Measurements from ENCODE around the gene AQP9.

The AQP9 gene

DNA sequence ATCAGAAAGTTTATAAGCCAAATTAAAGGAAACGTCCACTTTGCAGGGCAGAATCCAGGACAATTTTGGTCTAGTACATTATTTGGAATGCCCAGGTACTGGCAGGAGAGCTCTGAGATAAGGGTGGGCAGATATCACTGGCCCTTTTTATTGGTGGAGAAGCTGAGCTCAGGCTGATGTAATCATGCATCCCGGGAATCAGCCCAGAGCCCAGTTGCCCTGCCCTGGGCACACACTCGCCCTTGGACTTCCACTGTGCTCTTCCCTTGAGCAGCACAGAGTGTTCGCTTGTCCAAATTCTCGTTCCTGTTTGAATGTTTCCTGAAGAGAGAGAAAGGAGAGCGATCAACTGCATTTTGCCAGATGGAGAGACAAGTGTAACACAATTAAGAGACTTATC lies 3.7 kb downstream of the AQP9 start:
- no peak for TF ChIP-seq YY1 (IDR thresholded peaks at IDR 0.05; ENCODE audit: low read depth)
- no peak for TF ChIP-seq CEBPB (IDR thresholded peaks at IDR 0.05)
- TF ChIP-seq RAD21 (IDR thresholded peaks at IDR 0.05; ENCODE audit: low read depth), result no peak

DNA sequence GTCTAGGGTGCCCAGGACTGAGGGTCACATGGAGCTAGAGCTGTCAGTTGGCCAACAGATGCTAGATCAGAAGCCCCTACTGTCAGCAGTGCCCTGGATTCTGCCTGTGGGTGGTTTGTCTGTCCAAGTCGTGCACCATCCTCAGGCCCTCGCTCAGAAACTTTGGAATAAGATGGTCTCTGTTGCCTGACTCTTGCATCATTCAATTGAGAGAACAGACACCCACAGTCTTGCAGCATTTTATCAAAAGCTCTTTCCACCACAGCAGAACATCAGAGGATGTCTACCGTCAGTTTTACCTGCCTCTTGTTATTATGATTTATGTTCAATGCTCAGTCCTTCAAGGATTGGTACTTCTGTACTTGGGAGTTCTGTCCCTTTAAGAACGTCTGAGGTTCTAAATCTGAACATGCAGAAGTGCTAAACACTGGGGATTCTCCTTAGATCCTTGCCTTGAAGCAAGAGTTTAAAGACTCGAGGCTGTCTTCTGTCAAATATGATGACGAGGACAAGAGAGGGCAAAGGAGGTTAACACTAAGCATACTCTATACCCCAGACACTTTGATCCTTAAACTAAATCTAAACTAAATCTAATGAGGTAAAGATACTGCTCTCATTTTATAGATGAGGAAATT lies 4.8 kb downstream of the AQP9 start:
- no peak for TF ChIP-seq TCF12 (IDR thresholded peaks at IDR 0.05; ENCODE audit: low read depth)
- TF ChIP-seq, protein P1, sequence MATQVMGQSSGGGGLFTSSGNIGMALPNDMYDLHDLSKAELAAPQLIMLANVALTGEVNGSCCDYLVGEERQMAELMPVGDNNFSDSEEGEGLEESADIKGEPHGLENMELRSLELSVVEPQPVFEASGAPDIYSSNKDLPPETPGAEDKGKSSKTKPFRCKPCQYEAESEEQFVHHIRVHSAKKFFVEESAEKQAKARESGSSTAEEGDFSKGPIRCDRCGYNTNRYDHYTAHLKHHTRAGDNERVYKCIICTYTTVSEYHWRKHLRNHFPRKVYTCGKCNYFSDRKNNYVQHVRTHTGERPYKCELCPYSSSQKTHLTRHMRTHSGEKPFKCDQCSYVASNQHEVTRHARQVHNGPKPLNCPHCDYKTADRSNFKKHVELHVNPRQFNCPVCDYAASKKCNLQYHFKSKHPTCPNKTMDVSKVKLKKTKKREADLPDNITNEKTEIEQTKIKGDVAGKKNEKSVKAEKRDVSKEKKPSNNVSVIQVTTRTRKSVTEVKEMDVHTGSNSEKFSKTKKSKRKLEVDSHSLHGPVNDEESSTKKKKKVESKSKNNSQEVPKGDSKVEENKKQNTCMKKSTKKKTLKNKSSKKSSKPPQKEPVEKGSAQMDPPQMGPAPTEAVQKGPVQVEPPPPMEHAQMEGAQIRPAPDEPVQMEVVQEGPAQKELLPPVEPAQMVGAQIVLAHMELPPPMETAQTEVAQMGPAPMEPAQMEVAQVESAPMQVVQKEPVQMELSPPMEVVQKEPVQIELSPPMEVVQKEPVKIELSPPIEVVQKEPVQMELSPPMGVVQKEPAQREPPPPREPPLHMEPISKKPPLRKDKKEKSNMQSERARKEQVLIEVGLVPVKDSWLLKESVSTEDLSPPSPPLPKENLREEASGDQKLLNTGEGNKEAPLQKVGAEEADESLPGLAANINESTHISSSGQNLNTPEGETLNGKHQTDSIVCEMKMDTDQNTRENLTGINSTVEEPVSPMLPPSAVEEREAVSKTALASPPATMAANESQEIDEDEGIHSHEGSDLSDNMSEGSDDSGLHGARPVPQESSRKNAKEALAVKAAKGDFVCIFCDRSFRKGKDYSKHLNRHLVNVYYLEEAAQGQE (IDR thresholded peaks at IDR 0.05; ENCODE audit: low read depth), result no peak

DNA sequence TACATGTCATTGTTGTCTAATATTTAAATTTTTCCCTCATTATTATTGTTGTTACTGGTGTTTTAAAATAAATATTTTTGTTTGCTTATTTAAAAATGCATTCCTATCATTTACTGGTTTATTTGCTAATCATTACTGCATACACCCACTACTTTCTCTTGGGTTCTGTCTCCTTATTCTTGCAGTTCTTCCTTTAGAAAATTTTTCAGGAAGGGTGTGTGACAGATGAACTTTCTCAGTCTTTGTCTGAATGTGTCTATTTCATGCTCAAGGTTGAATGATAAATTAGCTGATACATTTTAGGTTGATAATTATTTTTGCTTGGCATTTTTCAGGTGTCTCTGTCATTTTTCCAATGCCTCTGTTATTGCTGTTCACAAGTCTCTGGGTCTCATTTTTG lies 7.4 kb downstream of the AQP9 start:
- TF ChIP-seq TEAD4 (IDR thresholded peaks at IDR 0.05), result no peak
- no peak for TF ChIP-seq EP300 (IDR thresholded peaks at IDR 0.05; ENCODE audit: borderline replicate concordance)
- no peak for TF ChIP-seq FOXM1 (IDR thresholded peaks at IDR 0.05; ENCODE audit: borderline replicate concordance, low read depth)
- TF ChIP-seq ZBTB7A (IDR thresholded peaks at IDR 0.05; ENCODE audit: low read depth), result no peak
- TF ChIP-seq CREB1 (IDR thresholded peaks at IDR 0.05; ENCODE audit: low read depth), result no peak
- no peak for TF ChIP-seq CEBPB (IDR thresholded peaks at IDR 0.05)
- TF ChIP-seq, protein P1 (IDR thresholded peaks at IDR 0.05; ENCODE audit: low read depth), result no peak

DNA sequence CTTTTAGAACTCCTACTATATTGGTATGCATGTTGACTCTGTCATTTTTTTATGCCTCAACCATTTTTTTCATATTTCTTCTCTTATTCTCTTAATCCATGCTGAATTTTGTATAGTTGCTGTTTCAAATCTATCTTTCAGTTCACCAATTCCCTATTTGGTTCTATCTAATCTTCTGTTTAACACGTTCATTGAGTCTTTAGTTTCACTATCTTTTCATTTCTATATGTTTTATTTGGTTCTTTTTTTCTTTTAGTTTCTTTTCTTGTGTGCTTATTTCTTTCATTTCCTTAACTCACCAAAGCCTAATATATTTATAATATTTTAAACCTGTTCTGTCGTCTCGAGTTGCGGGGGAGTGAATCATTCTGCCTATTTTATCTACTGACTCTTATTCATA lies 8.0 kb downstream of the AQP9 start:
- TF ChIP-seq TEAD4 (IDR thresholded peaks at IDR 0.05), result no peak
- no peak for TF ChIP-seq TAF1 (IDR thresholded peaks at IDR 0.05; ENCODE audit: low read depth)
- no peak for TF ChIP-seq YY1 (IDR thresholded peaks at IDR 0.05; ENCODE audit: low read depth)
- TF ChIP-seq RAD21 (IDR thresholded peaks at IDR 0.05; ENCODE audit: low read depth), result no peak
- no peak for TF ChIP-seq EGR1 (IDR thresholded peaks at IDR 0.05)
- TF ChIP-seq, protein P1 (IDR thresholded peaks at IDR 0.05; ENCODE audit: low read depth), result no peak
- TF ChIP-seq EP300 (IDR thresholded peaks at IDR 0.05; ENCODE audit: borderline replicate concordance), result no peak
- TF ChIP-seq NFIC (IDR thresholded peaks at IDR 0.05), result no peak
- TF ChIP-seq FOXM1 (IDR thresholded peaks at IDR 0.05; ENCODE audit: borderline replicate concordance, low read depth), result no peak
- TF ChIP-seq ZBTB7A (IDR thresholded peaks at IDR 0.05; ENCODE audit: low read depth), result no peak
- TF ChIP-seq, protein P2, sequence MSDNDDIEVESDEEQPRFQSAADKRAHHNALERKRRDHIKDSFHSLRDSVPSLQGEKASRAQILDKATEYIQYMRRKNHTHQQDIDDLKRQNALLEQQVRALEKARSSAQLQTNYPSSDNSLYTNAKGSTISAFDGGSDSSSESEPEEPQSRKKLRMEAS (IDR thresholded peaks at IDR 0.05), result no peak
- TF ChIP-seq TCF12 (IDR thresholded peaks at IDR 0.05; ENCODE audit: low read depth), result no peak
- TF ChIP-seq CEBPB (IDR thresholded peaks at IDR 0.05), result no peak
- TF ChIP-seq, protein P3, sequence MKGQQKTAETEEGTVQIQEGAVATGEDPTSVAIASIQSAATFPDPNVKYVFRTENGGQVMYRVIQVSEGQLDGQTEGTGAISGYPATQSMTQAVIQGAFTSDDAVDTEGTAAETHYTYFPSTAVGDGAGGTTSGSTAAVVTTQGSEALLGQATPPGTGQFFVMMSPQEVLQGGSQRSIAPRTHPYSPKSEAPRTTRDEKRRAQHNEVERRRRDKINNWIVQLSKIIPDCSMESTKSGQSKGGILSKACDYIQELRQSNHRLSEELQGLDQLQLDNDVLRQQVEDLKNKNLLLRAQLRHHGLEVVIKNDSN (IDR thresholded peaks at IDR 0.05), result no peak
- no peak for TF ChIP-seq CREB1 (IDR thresholded peaks at IDR 0.05; ENCODE audit: low read depth)

DNA sequence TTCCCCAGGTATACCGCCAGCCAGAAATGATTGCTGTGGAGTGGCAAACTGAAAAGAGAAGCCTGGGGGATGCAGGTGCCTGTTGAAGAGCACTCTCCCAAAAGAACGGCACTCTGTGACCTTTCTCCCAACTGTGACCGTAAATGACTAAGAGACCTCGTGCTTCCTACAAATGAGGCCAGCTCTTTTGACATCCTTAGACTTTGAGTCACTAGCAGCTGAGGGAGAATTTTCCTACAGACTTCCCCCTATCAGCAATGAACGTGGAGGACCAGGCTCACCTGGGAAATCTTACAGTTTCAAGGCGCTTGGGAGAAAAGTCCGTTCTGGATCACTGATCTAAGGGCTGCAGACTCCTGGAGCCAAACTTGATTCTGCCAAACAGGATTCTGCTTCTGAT lies 8.6 kb downstream of the AQP9 start:
- TF ChIP-seq TAF1 (IDR thresholded peaks at IDR 0.05; ENCODE audit: low read depth), result no peak
- no peak for TF ChIP-seq ZBTB7A (IDR thresholded peaks at IDR 0.05; ENCODE audit: low read depth)
- TF ChIP-seq, protein P2 (IDR thresholded peaks at IDR 0.05), result peak; percentile 70; the same call in 1 of the 2 replicates
- TF ChIP-seq NFIC (IDR thresholded peaks at IDR 0.05), result no peak

DNA sequence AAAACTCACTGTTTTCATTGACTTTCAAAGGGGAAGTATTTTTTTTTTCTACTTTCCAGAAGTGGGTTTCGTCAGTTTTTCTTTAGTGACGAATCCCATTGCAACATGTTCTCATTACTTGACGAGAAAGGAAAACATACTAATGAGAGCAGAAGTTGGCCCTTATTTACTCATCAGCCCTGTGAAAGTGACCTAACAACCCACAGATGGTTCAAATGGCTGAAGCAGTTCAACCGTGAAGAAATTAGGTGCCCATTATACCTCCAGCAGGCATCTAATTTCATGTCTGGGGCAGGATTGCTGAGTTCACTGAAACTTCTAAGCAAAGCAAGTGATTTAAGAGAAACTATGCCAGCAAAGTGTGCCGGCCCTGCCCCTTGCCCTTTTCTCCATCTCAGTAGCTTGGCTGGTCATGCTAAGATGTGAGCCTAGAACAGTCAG lies 9.0 kb downstream of the AQP9 start:
- peak; percentile 42; the same call in 1 of the 2 replicates for TF ChIP-seq TEAD4 (IDR thresholded peaks at IDR 0.05)
- peak; percentile 52; the same call in 1 of the 2 replicates for TF ChIP-seq TCF12 (IDR thresholded peaks at IDR 0.05; ENCODE audit: low read depth)
- no peak for TF ChIP-seq TAF1 (IDR thresholded peaks at IDR 0.05; ENCODE audit: low read depth)
- 0 out of 2 replicates have a peak, but pooled peaks have one; percentile 2 for TF ChIP-seq CEBPB (IDR thresholded peaks at IDR 0.05)
- no peak for TF ChIP-seq ZBTB7A (IDR thresholded peaks at IDR 0.05; ENCODE audit: low read depth)
- TF ChIP-seq, protein P2 (IDR thresholded peaks at IDR 0.05), result no peak
- TF ChIP-seq EP300 (IDR thresholded peaks at IDR 0.05; ENCODE audit: borderline replicate concordance), result 0 out of 2 replicates have a peak, but pooled peaks have one; percentile 20

All from Ishikawa (cell line).